GM12878 (cell line): ENCODE results near the gene YEATS4. TPM values are rescaled to one million over a fixed set of nuclear protein-coding genes. Genes with fewer than 3 reads are reported as not detected.

ENCODE experiments used
- ATAC-seq: fragments of 200-7000 bp; cut with Tn5 transposase; 3 replicates; pipeline ENCODE4 v1.9.1; 2020; ENCODE audit warnings: mild to moderate bottlenecking, moderate library complexity
- BruUV-seq: library from RNA; stranded (reverse); fragments of 400-500 nt; replicated peaks from 2 replicates; lab custom pipeline; 2021; lab: Mats Ljungman, UMichigan
- CTCF ChIA-PET: fragments of 300-600 bp; sonication (Branson Sonifier 250); formaldehyde crosslinking; extraction: SDS; loops from one replicate; lab custom pipeline; 2021; ENCODE audit warnings: inconsistent platforms; lab: Yijun Ruan, JAX
- POLR2A ChIA-PET: fragments of 350-600 bp; formaldehyde crosslinking; extraction: SDS; loops from one replicate; lab custom pipeline; 2021; ENCODE audit warnings: inconsistent platforms; lab: Charles Lee
- RAD21 ChIA-PET: fragments of 300-600 bp; sonication (Branson Sonifier 250); formaldehyde crosslinking; loops from one replicate; lab custom pipeline; 2023; ENCODE audit warnings: antibody characterized with exemption; ENCODE audit not compliant: unreplicated experiment; lab: Charles Lee
- SMC1A ChIA-PET: fragments of 300-600 bp; sonication (Branson Sonifier 250); formaldehyde crosslinking; loops from one replicate; lab custom pipeline; 2023; ENCODE audit not compliant: unreplicated experiment, uncharacterized antibody; lab: Charles Lee
- DNase-seq: peaks from one replicate; pipeline ENCODE4 v3.0.0-alpha.2; 2011; ENCODE audit warnings: low read depth, low spot score
- FAIRE-seq: peaks from 3 replicates; lab custom pipeline; 2011; peaks lifted over from hg19 to GRCh38; lab: Jason Lieb, UNC
- H2AFZ ChIP-seq: 2 replicates; pipeline ENCODE4 v1.6.0; 2011; ENCODE audit warnings: low read depth, low read length, control low read depth; ENCODE audit not compliant: control insufficient read depth
- H3K27ac ChIP-seq: 2 replicates; pipeline ENCODE4 v1.5.1; 2011; ENCODE audit warnings: control low read depth; ENCODE audit not compliant: control insufficient read depth, insufficient read depth
- H3K27me3 ChIP-seq, 2 experiments: replicated peaks in 1 of 2; 2 replicates each; pipeline versions ENCODE4 v1.6.0 to v1.6.1; 2011; ENCODE audit warnings: low read length in 1 of 2; ENCODE audit not compliant: control insufficient read depth in 2 of 2, insufficient read depth in 2 of 2
- H3K36me3 ChIP-seq, 2 experiments: 2 replicates each; pipeline ENCODE4 v1.5.1; 2011; ENCODE audit warnings: low read length in 1 of 2; ENCODE audit not compliant: control insufficient read depth in 2 of 2, insufficient read depth in 2 of 2
- H3K4me1 ChIP-seq: 2 replicates; pipeline ENCODE4 v1.6.1; 2011; ENCODE audit warnings: mild to moderate bottlenecking, low read length, moderate library complexity, mixed read lengths; ENCODE audit not compliant: control insufficient read depth, insufficient read depth
- H3K4me2 ChIP-seq: 2 replicates; pipeline ENCODE4 v1.6.0; 2011; ENCODE audit warnings: control low read depth; ENCODE audit not compliant: control insufficient read depth, insufficient read depth
- H3K4me3 ChIP-seq: fragments of 200-600 bp; sonication (generic); 2 replicates; pipeline ENCODE4 v1.5.1; 2016
- H3K79me2 ChIP-seq: 2 replicates; pipeline ENCODE4 v1.6.0; 2011; ENCODE audit warnings: low read length; ENCODE audit not compliant: control insufficient read depth, insufficient read depth
- H3K9ac ChIP-seq: 2 replicates; pipeline ENCODE4 v1.8.0; 2011; ENCODE audit warnings: low read length, control low read depth, mixed read lengths; ENCODE audit not compliant: control insufficient read depth, insufficient read depth
- H3K9me3 ChIP-seq: replicated peaks from 3 replicates; pipeline ENCODE4 v1.5.1; 2011; ENCODE audit warnings: mild to moderate bottlenecking, low read length; ENCODE audit not compliant: control insufficient read depth, insufficient read depth
- H4K20me1 ChIP-seq: 2 replicates; pipeline ENCODE4 v1.6.0; 2011; ENCODE audit not compliant: control insufficient read depth, insufficient read depth
- ETV6 ChIP-seq, 2 experiments: fragments of 450-650 bp in 1 of 2; IDR thresholded peaks in 1 of 2; conservative IDR thresholded peaks in 1 of 2; 2 replicates each; pipeline ENCODE4 v1.6.1; 2014; ENCODE audit warnings: antibody characterized with exemption in 1 of 2, borderline replicate concordance in 1 of 2, low read depth in 1 of 2, mild to moderate bottlenecking in 1 of 2, moderate library complexity in 1 of 2
- GATAD2B ChIP-seq: fragments of 450-650 bp; conservative IDR thresholded peaks from 2 replicates; pipeline ENCODE4 v1.6.1; 2017; ENCODE audit warnings: low read depth, mild to moderate bottlenecking, moderate library complexity
- HDGF ChIP-seq: fragments of 450-650 bp; IDR thresholded peaks from 2 replicates; pipeline ENCODE4 v1.6.1; 2016; ENCODE audit warnings: antibody characterized with exemption
- KDM1A ChIP-seq: fragments of 200-600 bp; sonication (generic); IDR thresholded peaks from 2 replicates; pipeline ENCODE4 v1.6.1; 2016; ENCODE audit warnings: borderline replicate concordance
- MTA3 ChIP-seq: IDR thresholded peaks from 2 replicates; pipeline ENCODE4 v1.6.1; 2012; ENCODE audit warnings: low read length, inconsistent platforms, borderline replicate concordance
- NR2C2 ChIP-seq: IDR thresholded peaks from 2 replicates; pipeline ENCODE4 v1.6.1; 2011; ENCODE audit warnings: borderline replicate concordance, low read depth; ENCODE audit not compliant: control insufficient read depth, insufficient read length
- POLR2A ChIP-seq: IDR thresholded peaks from 2 replicates; pipeline ENCODE4 v1.6.1; 2011; ENCODE audit warnings: low read depth, mild to moderate bottlenecking, low read length
- POLR2AphosphoS5 ChIP-seq: IDR thresholded peaks from 2 replicates; pipeline ENCODE4 v1.6.1; 2011; ENCODE audit warnings: mild to moderate bottlenecking, low read length, inconsistent platforms
- STAT3 ChIP-seq: IDR thresholded peaks from 2 replicates; pipeline ENCODE4 v1.6.1; 2011; ENCODE audit warnings: low read depth, low read length, improper control_type of control experiment
- TBL1XR1 ChIP-seq: IDR thresholded peaks from 2 replicates; pipeline ENCODE4 v1.6.1; 2012; ENCODE audit warnings: low read depth, low read length, improper control_type of control experiment
- WGBS: methylation state at CpG from one replicate; pipeline ENCODE4 v1.1.6; 2016; ENCODE audit warnings: low lambda C conversion rate; ENCODE audit not compliant: insufficient replicate concordance, insufficient coverage; ENCODE audit errors: missing lambda C conversion rate; 5-methylcytosine and 5-hydroxymethylcytosine counted together
- in situ Hi-C: fragments of 300-500 bp; cut with MboI; formaldehyde crosslinking; loops from 9 replicates; pipeline ENCODE4 v1.14.3; 2018; ENCODE audit warnings: mixed read lengths
- intact Hi-C: fragments of 100-400 bp; cut with micrococcal nuclease; formaldehyde crosslinking; loops from one replicate; pipeline ENCODE4 v1.14.2; 2022; ENCODE audit not compliant: unreplicated experiment
- polyA plus RNA-seq, 11 experiments: library from polyadenylated mRNA; depleted of rRNA in 4 of 11; unstranded in 6 of 11; stranded (reverse) in 5 of 11; fragments of >200 nt; fragmentation: Nextera tagmentation in 4 of 11; fragmentation: Illumina TruSeq in 1 of 11; extraction: Ambion mirVana in 4 of 11; extraction: Trizol in 1 of 11; gene quantifications; 1 replicate in 1 of 11; 2 replicates in 10 of 11; pipeline versions ENCODE4 v1.2.1 to v1.2.3, GENCODE V29; 2011 to 2016; ENCODE audit warnings: inconsistent platforms in 2 of 11, missing spikeins in 2 of 11, low read depth in 1 of 11
- total RNA-seq, 4 experiments: library from RNA; depleted of rRNA in 3 of 4; stranded (reverse); fragments of >200 nt in 3 of 4; fragmentation: Illumina TruSeq in 1 of 4; extraction: Trizol in 1 of 4; gene quantifications; 2 replicates each; pipeline versions ENCODE4 v1.2.1 to v1.2.3, GENCODE V29; 2013 to 2021
- TF ChIP-seq, protein P1 (sequence below): fragments of 450-650 bp; IDR thresholded peaks from 2 replicates; pipeline ENCODE4 v1.6.1; 2016; ENCODE audit warnings: mild to moderate bottlenecking, moderate library complexity, borderline replicate concordance
- TF ChIP-seq, protein P2 (sequence below): fragments of 450-650 bp; IDR thresholded peaks from 2 replicates; pipeline ENCODE4 v1.6.1; 2016; ENCODE audit warnings: mild to moderate bottlenecking
- TF ChIP-seq, protein P3 (sequence below), 3 experiments: IDR thresholded peaks in 2 of 3; conservative IDR thresholded peaks in 1 of 3; 2 replicates each; pipeline ENCODE4 v1.5.1; 2011; ENCODE audit warnings: low read depth in 3 of 3, low read length in 3 of 3, mild to moderate bottlenecking in 3 of 3, control low read depth in 2 of 3, moderate library complexity in 2 of 3, inconsistent platforms in 1 of 3, mixed read lengths in 1 of 3; ENCODE audit not compliant: control insufficient read depth in 2 of 3, insufficient read depth in 1 of 3; ENCODE audit errors: extremely low read depth in 1 of 3

YEATS4 gene
- total and polyA plus RNA-seq, 10 of the 15 experiments (the other 5 are each of a cell fraction or from before 2014, with no cell fraction given): 23.8 to 45.4 (median 36.8) TPM

DNA sequence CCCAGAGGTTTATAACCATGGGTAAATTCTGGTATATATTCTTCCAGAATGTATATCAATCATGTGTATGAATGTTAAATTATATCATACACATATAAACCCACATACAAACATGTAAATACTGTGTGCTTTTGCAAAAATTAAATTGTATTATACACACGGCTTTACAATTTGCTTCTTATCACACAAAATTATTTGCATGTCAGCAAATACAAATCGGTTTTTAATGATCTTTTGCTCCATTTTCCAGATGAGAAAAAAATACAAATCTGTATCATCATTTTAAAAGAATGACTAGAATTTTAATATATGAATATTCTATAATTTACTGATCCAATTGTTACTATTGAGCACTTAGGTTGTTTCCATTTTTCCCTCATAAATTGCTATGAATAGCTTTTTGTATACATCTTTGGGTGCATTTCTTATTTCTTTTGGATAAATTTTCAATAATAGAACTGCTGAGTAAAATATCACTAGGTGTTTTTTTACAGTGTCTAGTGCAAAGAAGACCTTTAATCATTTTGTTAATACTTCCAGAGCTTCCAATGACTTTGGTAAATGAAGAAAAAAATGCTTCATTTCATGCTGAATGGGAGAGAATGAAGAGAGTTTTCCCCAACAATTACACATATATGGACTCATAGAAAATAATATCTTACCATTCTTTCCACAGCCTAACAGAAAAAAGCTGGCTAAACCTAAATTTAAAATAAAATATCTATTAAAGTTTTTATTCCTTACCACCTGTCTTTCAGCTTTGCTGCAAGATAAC is 7.9 kb upstream of the YEATS4 start:
- Histone ChIP-seq H3K9ac (no peak overlapping the region), H3K9me3 (no peaks in the 10 kb centered on the region)
- in situ Hi-C loops: no loop called here
- no peak for FAIRE-seq
- TF ChIP-seq KDM1A (no peak), POLR2A (no peak), HDGF (no peak), TBL1XR1 (no peak), NR2C2 (no peak), POLR2AphosphoS5 (no peak), GATAD2B (no peak), STAT3 (no peak), ETV6 (conservative IDR thresholded peaks at IDR 0.05 in 1 of 2, IDR thresholded peaks at IDR 0.05 in 1 of 2; ENCODE audit: borderline replicate concordance in 1 of 2, low read depth in 1 of 2) (no peak), MTA3 (no peak)
- TF ChIP-seq, protein P1, sequence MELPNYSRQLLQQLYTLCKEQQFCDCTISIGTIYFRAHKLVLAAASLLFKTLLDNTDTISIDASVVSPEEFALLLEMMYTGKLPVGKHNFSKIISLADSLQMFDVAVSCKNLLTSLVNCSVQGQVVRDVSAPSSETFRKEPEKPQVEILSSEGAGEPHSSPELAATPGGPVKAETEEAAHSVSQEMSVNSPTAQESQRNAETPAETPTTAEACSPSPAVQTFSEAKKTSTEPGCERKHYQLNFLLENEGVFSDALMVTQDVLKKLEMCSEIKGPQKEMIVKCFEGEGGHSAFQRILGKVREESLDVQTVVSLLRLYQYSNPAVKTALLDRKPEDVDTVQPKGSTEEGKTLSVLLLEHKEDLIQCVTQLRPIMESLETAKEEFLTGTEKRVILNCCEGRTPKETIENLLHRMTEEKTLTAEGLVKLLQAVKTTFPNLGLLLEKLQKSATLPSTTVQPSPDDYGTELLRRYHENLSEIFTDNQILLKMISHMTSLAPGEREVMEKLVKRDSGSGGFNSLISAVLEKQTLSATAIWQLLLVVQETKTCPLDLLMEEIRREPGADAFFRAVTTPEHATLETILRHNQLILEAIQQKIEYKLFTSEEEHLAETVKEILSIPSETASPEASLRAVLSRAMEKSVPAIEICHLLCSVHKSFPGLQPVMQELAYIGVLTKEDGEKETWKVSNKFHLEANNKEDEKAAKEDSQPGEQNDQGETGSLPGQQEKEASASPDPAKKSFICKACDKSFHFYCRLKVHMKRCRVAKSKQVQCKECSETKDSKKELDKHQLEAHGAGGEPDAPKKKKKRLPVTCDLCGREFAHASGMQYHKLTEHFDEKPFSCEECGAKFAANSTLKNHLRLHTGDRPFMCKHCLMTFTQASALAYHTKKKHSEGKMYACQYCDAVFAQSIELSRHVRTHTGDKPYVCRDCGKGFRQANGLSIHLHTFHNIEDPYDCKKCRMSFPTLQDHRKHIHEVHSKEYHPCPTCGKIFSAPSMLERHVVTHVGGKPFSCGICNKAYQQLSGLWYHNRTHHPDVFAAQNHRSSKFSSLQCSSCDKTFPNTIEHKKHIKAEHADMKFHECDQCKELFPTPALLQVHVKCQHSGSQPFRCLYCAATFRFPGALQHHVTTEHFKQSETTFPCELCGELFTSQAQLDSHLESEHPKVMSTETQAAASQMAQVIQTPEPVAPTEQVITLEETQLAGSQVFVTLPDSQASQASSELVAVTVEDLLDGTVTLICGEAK: no peak
- TF ChIP-seq, protein P2, sequence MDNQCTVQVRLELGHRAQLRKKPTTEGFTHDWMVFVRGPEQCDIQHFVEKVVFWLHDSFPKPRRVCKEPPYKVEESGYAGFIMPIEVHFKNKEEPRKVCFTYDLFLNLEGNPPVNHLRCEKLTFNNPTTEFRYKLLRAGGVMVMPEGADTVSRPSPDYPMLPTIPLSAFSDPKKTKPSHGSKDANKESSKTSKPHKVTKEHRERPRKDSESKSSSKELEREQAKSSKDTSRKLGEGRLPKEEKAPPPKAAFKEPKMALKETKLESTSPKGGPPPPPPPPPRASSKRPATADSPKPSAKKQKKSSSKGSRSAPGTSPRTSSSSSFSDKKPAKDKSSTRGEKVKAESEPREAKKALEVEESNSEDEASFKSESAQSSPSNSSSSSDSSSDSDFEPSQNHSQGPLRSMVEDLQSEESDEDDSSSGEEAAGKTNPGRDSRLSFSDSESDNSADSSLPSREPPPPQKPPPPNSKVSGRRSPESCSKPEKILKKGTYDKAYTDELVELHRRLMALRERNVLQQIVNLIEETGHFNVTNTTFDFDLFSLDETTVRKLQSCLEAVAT: no peak
- TF ChIP-seq, protein P3, sequence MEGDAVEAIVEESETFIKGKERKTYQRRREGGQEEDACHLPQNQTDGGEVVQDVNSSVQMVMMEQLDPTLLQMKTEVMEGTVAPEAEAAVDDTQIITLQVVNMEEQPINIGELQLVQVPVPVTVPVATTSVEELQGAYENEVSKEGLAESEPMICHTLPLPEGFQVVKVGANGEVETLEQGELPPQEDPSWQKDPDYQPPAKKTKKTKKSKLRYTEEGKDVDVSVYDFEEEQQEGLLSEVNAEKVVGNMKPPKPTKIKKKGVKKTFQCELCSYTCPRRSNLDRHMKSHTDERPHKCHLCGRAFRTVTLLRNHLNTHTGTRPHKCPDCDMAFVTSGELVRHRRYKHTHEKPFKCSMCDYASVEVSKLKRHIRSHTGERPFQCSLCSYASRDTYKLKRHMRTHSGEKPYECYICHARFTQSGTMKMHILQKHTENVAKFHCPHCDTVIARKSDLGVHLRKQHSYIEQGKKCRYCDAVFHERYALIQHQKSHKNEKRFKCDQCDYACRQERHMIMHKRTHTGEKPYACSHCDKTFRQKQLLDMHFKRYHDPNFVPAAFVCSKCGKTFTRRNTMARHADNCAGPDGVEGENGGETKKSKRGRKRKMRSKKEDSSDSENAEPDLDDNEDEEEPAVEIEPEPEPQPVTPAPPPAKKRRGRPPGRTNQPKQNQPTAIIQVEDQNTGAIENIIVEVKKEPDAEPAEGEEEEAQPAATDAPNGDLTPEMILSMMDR (IDR thresholded peaks at IDR 0.05 in 2 of 3, conservative IDR thresholded peaks at IDR 0.05 in 1 of 3; ENCODE audit: control insufficient read depth in 2 of 3, extremely low read depth in 1 of 3, insufficient read depth in 1 of 3, low read depth in 3 of 3, low read length in 3 of 3): no peak
- TF ChIP-seq, all 136 proteins: peak for 0
- Histone ChIP-seq H3K27me3 (no peaks in the 10 kb centered on the region), H3K4me3 (no peak overlapping the region), H3K79me2 (no peaks in the 10 kb centered on the region), H3K4me1 (no peaks in the 10 kb centered on the region), H3K27ac (no peak overlapping the region), H3K36me3 (no peaks in the 10 kb centered on the region), H4K20me1 (no peaks in the 10 kb centered on the region), H2AFZ (no peak overlapping the region), H3K4me2 (no peak overlapping the region)
- BruUV-seq: no TSS peak
- intact Hi-C loops: no loop called here
- WGBS: 22% methylated on average over 2 of the region's 2 CpGs
- RAD21 ChIA-PET: interaction anchor here (0.6 kb wide), 1 partner anchor 219 kb away, joined by 3 read pairs; no protein-coding TSS in a partner anchor
- no peak for ATAC-seq
- POLR2A ChIA-PET: no interaction called here
- SMC1A ChIA-PET: interaction anchor here (1.6 kb wide), 1 partner anchor 15 kb away, joined by 4 read pairs; no protein-coding TSS in a partner anchor
- no peak for DNase-seq
- CTCF ChIA-PET: interaction anchor here (0.6 to 1.4 kb wide), 4 partner anchors 197 to 1557 kb away, joined by 3 to 8 read pairs (median 3); no protein-coding TSS in a partner anchor
